Measurements from ENCODE around the gene PTPRD.

DNA sequence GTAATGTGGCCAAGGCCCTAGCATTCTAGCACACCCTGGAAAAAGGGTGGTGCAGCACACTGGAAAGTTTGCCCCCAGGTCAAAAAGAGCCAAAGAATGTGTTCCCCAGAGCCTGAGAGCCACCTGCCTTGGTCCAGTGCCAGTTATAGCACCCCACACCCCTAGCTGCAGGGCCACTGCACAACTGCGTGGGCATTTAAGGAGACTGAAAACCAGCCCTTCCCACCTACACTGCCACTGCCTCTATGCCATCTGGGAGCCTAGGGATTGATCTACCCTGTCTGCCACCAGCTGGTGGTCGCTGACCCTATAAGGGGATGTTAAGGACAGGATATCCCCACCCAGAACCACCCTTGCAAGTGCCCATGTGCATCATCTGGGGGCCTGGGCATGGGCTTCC is 38.2 kb upstream of the PTPRD start:
- TF ChIP-seq MYBL2 (CRISPR knock-in tag; IDR thresholded peaks at IDR 0.05) (no peak), CTCF (IDR thresholded peaks at IDR 0.05) (no peak), TEAD4 (CRISPR knock-in tag; IDR thresholded peaks at IDR 0.05) (no peak), ATF1 (CRISPR knock-in tag; IDR thresholded peaks at IDR 0.05) (no peak), CBFB (CRISPR knock-in tag; IDR thresholded peaks at IDR 0.05; ENCODE audit: low read depth) (no peak), JUN (CRISPR knock-in tag; IDR thresholded peaks at IDR 0.05) (no peak), ARID4B (CRISPR knock-in tag; IDR thresholded peaks at IDR 0.05; ENCODE audit: borderline replicate concordance) (no peak)
- TF ChIP-seq, protein P1, sequence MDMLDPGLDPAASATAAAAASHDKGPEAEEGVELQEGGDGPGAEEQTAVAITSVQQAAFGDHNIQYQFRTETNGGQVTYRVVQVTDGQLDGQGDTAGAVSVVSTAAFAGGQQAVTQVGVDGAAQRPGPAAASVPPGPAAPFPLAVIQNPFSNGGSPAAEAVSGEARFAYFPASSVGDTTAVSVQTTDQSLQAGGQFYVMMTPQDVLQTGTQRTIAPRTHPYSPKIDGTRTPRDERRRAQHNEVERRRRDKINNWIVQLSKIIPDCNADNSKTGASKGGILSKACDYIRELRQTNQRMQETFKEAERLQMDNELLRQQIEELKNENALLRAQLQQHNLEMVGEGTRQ (CRISPR knock-in tag; IDR thresholded peaks at IDR 0.05), result no peak
